Lung microvascular endothelial cell (primary cell): ENCODE data around the gene ADAMTS2. TPM values are rescaled to one million over a fixed set of nuclear protein-coding genes. Genes with fewer than 3 reads are reported as not detected.

Source experiments
- DNase-seq, 2 donors: peaks; one replicate each; pipeline versions ENCODE4 v3.0.0 to v3.0.0-alpha.2; 2010; ENCODE audit warnings: low read depth in 2 of 2
- total RNA-seq: library from RNA; depleted of rRNA; stranded (reverse); fragments of >200 nt; gene quantifications from 2 replicates; pipeline ENCODE4 v1.2.1, GENCODE V29; 2014

The ADAMTS2 gene
- total RNA-seq, 1 donor from 2014 or later, result 0.40 TPM

GRCh38 chr5:179343719-179344430 lies 1.4 kb downstream of the ADAMTS2 start:
- peak in 1 of 2 donors; percentile 10 for DNase-seq

GRCh38 chr5:179343021-179343718 lies 2.1 kb downstream of the ADAMTS2 start:
- DNase-seq, result no peak

- no peak for DNase-seq
Observed at GRCh38 chr5:179342577-179342976, 2.7 kb downstream of the ADAMTS2 start.

GRCh38 chr5:179340465-179340864 lies 4.8 kb downstream of the ADAMTS2 start:
- DNase-seq, result no peak

GRCh38 chr5:179339996-179340395 lies 5.3 kb downstream of the ADAMTS2 start:
- no peak for DNase-seq

- no peak for DNase-seq
Observed at GRCh38 chr5:179339081-179339480, 6.2 kb downstream of the ADAMTS2 start.

- DNase-seq, result no peak
Observed at GRCh38 chr5:179337796-179338676, 7.2 kb downstream of the ADAMTS2 start.

- no peak for DNase-seq
Observed at GRCh38 chr5:179336871-179337795, 8.1 kb downstream of the ADAMTS2 start.

- no peak for DNase-seq
Observed at GRCh38 chr5:179336126-179336870, 9.0 kb downstream of the ADAMTS2 start.

- DNase-seq, result no peak
Observed at GRCh38 chr5:179333796-179334761, 11.2 kb downstream of the ADAMTS2 start.

GRCh38 chr5:179332741-179333290 lies 12.4 kb downstream of the ADAMTS2 start:
- no peak for DNase-seq

- DNase-seq, result no peak
Observed at GRCh38 chr5:179331591-179332375, 13.5 kb downstream of the ADAMTS2 start.

- DNase-seq, result no peak
Observed at GRCh38 chr5:179330186-179330900, 14.9 kb downstream of the ADAMTS2 start.

GRCh38 chr5:179328291-179328690 lies 17.0 kb downstream of the ADAMTS2 start:
- DNase-seq, result no peak

GRCh38 chr5:179327021-179327735 lies 18.1 kb downstream of the ADAMTS2 start:
- DNase-seq, result no peak

GRCh38 chr5:179326122-179326927 lies 18.9 kb downstream of the ADAMTS2 start:
- DNase-seq, result no peak
